Breast epithelium (tissue), 3 donors: Measurements from ENCODE around the gene PEX16.

Source experiments
- CTCF ChIP-seq, 3 donors: fragments of 450-650 bp; IDR thresholded peaks; one replicate each; pipeline ENCODE4 v1.5.1; 2016 to 2017; ENCODE audit warnings: antibody characterized with exemption in 3 of 3, mild to moderate bottlenecking in 3 of 3, moderate library complexity in 3 of 3
- POLR2A ChIP-seq: fragments of 450-650 bp; IDR thresholded peaks from one replicate; pipeline ENCODE4 v1.6.1; 2016; ENCODE audit warnings: antibody characterized with exemption, mild to moderate bottlenecking, moderate library complexity
- POLR2AphosphoS5 ChIP-seq, 3 donors: sonication (generic); formaldehyde crosslinking; IDR thresholded peaks; one replicate each; pipeline ENCODE4 v1.6.1; 2017; ENCODE audit warnings: antibody characterized with exemption in 3 of 3

- TF ChIP-seq CTCF (IDR thresholded peaks at IDR 0.05) (no peak), POLR2AphosphoS5 (IDR thresholded peaks at IDR 0.05) (no peak), POLR2A (no peak)
Observed at GRCh38 chr11:45884596-45885185, 33.0 kb downstream of the PEX16 start.
